ENCODE measurements around the gene IDI1.
"Not testable (repeated sequence)": the region's sequence is repeated elsewhere in the genome, so short reads cannot be mapped to it uniquely, and the experiment has no call there.

Gene IDI1

GRCh38 chr10:1034758-1035157, 14.2 kb downstream of the IDI1 start:
- DNase-seq (ENCODE audit: low read depth in 2 of 2): no peak

GRCh38 chr10:1033601-1034000, 15.3 kb downstream of the IDI1 start:
- DNase-seq (ENCODE audit: low read depth in 2 of 2): no peak

GRCh38 chr10:1029838-1030237, 19.1 kb downstream of the IDI1 start:
- DNase-seq (ENCODE audit: low read depth in 2 of 2): no peak

- DNase-seq (ENCODE audit: low read depth in 2 of 2): no peak
Measured at GRCh38 chr10:1026578-1026977, 22.3 kb downstream of the IDI1 start.

- DNase-seq (ENCODE audit: low read depth in 2 of 2): no peak
Measured at GRCh38 chr10:1025683-1026082, 23.2 kb downstream of the IDI1 start, which contains the start of gene IDI2. Gene IDI2 (minus strand): TSS chr10:1025859. CDS start chr10:1024723, 1,136 bp downstream.

- no peak for DNase-seq (ENCODE audit: low read depth in 2 of 2)
Measured at GRCh38 chr10:1024103-1024502, 24.8 kb downstream of the IDI1 start.

GRCh38 chr10:1022413-1022812, 26.5 kb downstream of the IDI1 start:
- no peak for DNase-seq (ENCODE audit: low read depth in 2 of 2)

- no peak for DNase-seq (ENCODE audit: low read depth in 2 of 2)
Measured at GRCh38 chr10:1020958-1021357, 28.0 kb downstream of the IDI1 start.

GRCh38 chr10:1020460-1020859, 28.5 kb downstream of the IDI1 start:
- DNase-seq (ENCODE audit: low read depth in 2 of 2): no peak

- DNase-seq (ENCODE audit: low read depth in 2 of 2): no peak
Measured at GRCh38 chr10:1019362-1019761, 29.6 kb downstream of the IDI1 start.

- DNase-seq (ENCODE audit: low read depth in 2 of 2): no peak
Measured at GRCh38 chr10:1015688-1016087, 33.2 kb downstream of the IDI1 start.

- DNase-seq (ENCODE audit: low read depth in 2 of 2): no peak
Measured at GRCh38 chr10:1011696-1012095, 37.2 kb downstream of the IDI1 start.

- DNase-seq (ENCODE audit: low read depth in 2 of 2): no peak
Measured at GRCh38 chr10:1010703-1011102, 38.2 kb downstream of the IDI1 start.

- DNase-seq (ENCODE audit: low read depth in 2 of 2): not testable (repeated sequence)
Measured at GRCh38 chr10:1009947-1010346, 39.0 kb downstream of the IDI1 start.

- no peak for DNase-seq (ENCODE audit: low read depth in 2 of 2)
Measured at GRCh38 chr10:1009071-1009494, 39.8 kb downstream of the IDI1 start.

- DNase-seq (ENCODE audit: low read depth in 2 of 2): no peak
Measured at GRCh38 chr10:1007583-1007982, 41.3 kb downstream of the IDI1 start.

GRCh38 chr10:1006573-1006972, 42.3 kb downstream of the IDI1 start:
- DNase-seq (ENCODE audit: low read depth in 2 of 2): no peak

GRCh38 chr10:1003884-1004670, 44.8 kb downstream of the IDI1 start:
- no peak for DNase-seq (ENCODE audit: low read depth in 2 of 2)

- no peak for DNase-seq (ENCODE audit: low read depth in 2 of 2)
Measured at GRCh38 chr10:1002425-1003006, 46.4 kb downstream of the IDI1 start.

- no peak for DNase-seq (ENCODE audit: low read depth in 2 of 2)
Measured at GRCh38 chr10:997266-998022, 51.5 kb downstream of the IDI1 start.

- no peak for DNase-seq (ENCODE audit: low read depth in 2 of 2)
Measured at GRCh38 chr10:996031-996430, 52.9 kb downstream of the IDI1 start.

- DNase-seq (ENCODE audit: low read depth in 2 of 2): no peak
Measured at GRCh38 chr10:995559-995926, 53.4 kb downstream of the IDI1 start.

Measured in stimulated activated CD8-positive, alpha-beta memory T cell treated with anti-CD3 and anti-CD28 coated beads, Interleukin-7, amount 100 ng/mL, for 1 hour (primary cell).